ENCODE data around the gene FBXO46. TPM values are rescaled to one million over a fixed set of nuclear protein-coding genes. Genes with fewer than 3 reads are reported as not detected.

FBXO46 gene
- total and polyA plus RNA-seq, 2 of the 13 experiments (the other 11 are each of a cell fraction or from before 2014, with no cell fraction given), result 6.2 to 6.4 TPM

GRCh38 chr19:45780146-45780447, 49.4 kb upstream of the FBXO46 start:
- 20% methylated on average over 2 of the region's 4 CpGs for WGBS (ENCODE audit: low lambda C conversion rate)
- Histone ChIP-seq H3K36me3 (replicated peaks in 1 of 2; ENCODE audit: control insufficient read depth in 1 of 2, insufficient read depth in 2 of 2, low read length in 2 of 2) (peaks cover 3 to 4% of the 10 kb centered on the region in 2 experiments; a peak in 2 of 5 replicates), H3K79me2 (ENCODE audit: insufficient read depth, low read length) (no peaks in the 10 kb centered on the region), H2AFZ (ENCODE audit: low read length) (no peak overlapping the region), H3K27ac (ENCODE audit: extremely low read length, insufficient read depth, low read length) (no peak overlapping the region), H3K4me2 (ENCODE audit: low read depth, low read length) (peak overlapping the region; percentile 75), H4K20me1 (ENCODE audit: insufficient read depth, low read length) (peaks cover 4% of the 10 kb centered on the region; the same call in 1 of the 2 replicates), H3K4me3 (replicated peaks in 1 of 3; ENCODE audit: insufficient read depth in 1 of 3, low read depth in 2 of 3, low read length in 3 of 3) (peak overlapping the region in 1 of 3 experiments; percentile 42; a peak in 1 of 6 replicates), H3K9ac (ENCODE audit: insufficient read depth, low read depth, low read length) (no peak overlapping the region), H3K4me1 (ENCODE audit: insufficient read depth, low read length) (peaks cover 39% of the 10 kb centered on the region), H3K9me3 (ENCODE audit: low read length) (no peaks in the 10 kb centered on the region), H3K27me3 (ENCODE audit: control insufficient read depth in 1 of 2, insufficient read depth in 2 of 2, low read length in 2 of 2) (no peaks in the 10 kb centered on the region)
- TF ChIP-seq ATF3 (CRISPR knock-in tag; IDR thresholded peaks at IDR 0.05) (no peak), MZF1 (CRISPR knock-in tag; IDR thresholded peaks at IDR 0.05; ENCODE audit: borderline replicate concordance) (no peak), ZEB1 (IDR thresholded peaks at IDR 0.05; ENCODE audit: insufficient replicate concordance, low read depth) (no peak), IKZF4 (CRISPR knock-in tag; IDR thresholded peaks at IDR 0.05; ENCODE audit: borderline replicate concordance, low read depth, not compliant biosample characterization) (no peak), ARNT2 (CRISPR knock-in tag; IDR thresholded peaks at IDR 0.05; ENCODE audit: low read depth) (no peak), ZNF496 (CRISPR knock-in tag; IDR thresholded peaks at IDR 0.05; ENCODE audit: insufficient replicate concordance) (no peak), ZMAT3 (CRISPR knock-in tag; conservative IDR thresholded peaks at IDR 0.05) (no peak), REST (IDR thresholded peaks at IDR 0.05; ENCODE audit: borderline replicate concordance in 1 of 2, low read depth in 1 of 2, low read length in 2 of 2) (no peak), JDP2 (CRISPR knock-in tag; IDR thresholded peaks at IDR 0.05; ENCODE audit: borderline replicate concordance) (no peak), ZNF709 (CRISPR knock-in tag; IDR thresholded peaks at IDR 0.05) (no peak), ZNF280B (CRISPR knock-in tag; IDR thresholded peaks at IDR 0.05; ENCODE audit: borderline replicate concordance) (no peak), GTF2F1 (IDR thresholded peaks at IDR 0.05; ENCODE audit: low read length) (no peak), CTCF (CRISPR knock-in tag; IDR thresholded peaks at IDR 0.05) (no peak), ZNF776 (CRISPR knock-in tag; IDR thresholded peaks at IDR 0.05) (no peak), TBX2 (CRISPR knock-in tag; IDR thresholded peaks at IDR 0.05; ENCODE audit: borderline replicate concordance) (no peak), CHCHD3 (CRISPR knock-in tag; IDR thresholded peaks at IDR 0.05) (no peak), ZNF264 (CRISPR knock-in tag; IDR thresholded peaks at IDR 0.05) (no peak)
- no peak for DNase-seq (ENCODE audit: low spot score)
- no TSS peak for BruUV-seq (replicated peaks)
- ChIA-PET POLR2A (interaction anchor here (4.7 kb wide), 1 partner anchor 10 kb away, joined by 53 read pairs; the partner anchor contains the start of gene SIX5), CTCF (ENCODE audit: low intra/inter-chr PET ratio, low total read pairs) (no interaction called here)
- no peak for ATAC-seq
- no peak for FAIRE-seq
- intact Hi-C loops (cut with micrococcal nuclease; ENCODE audit: unreplicated experiment), result no loop called here
- in situ Hi-C loops (cut with HindIII; ENCODE audit: extremely low pct_ligation_motif_present, low pct_unique_long_range_greater_than_20kb), result no loop called here
